ENCODE results near the gene SETD1A. TPM values are rescaled to one million over a fixed set of nuclear protein-coding genes. Genes with fewer than 3 reads are reported as not detected.
"Not testable (repeated sequence)": the region's sequence is repeated elsewhere in the genome, so short reads cannot be mapped to it uniquely, and the experiment has no call there.

Gene SETD1A
- total RNA-seq, 8 experiments from 2014 or later, result 3.5 to 17.0 (median 6.6) TPM

DNA sequence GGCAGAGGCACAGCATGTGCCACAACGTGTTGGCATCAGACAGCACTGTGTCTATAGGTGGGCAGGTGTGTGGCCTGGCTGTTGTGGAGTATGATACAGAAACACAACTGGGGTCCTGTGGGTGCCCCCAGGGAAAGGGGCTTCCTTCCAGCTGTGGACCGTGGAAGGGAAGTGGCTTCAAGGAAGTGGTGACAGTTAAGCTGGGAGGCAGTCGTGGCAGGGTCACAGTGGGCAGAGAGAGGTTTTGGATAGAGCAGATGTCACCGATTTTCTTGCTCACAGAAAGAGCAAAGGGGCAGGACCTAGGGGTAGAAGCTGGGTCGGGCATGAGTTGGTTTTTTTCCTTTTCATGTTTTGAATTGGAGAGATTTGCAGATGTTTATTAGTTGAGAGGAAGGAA is 19.9 kb upstream of the SETD1A start:
- Histone ChIP-seq H3K4me1 (replicated peaks in 1 of 2) (peaks cover 0 to 2% of the 10 kb centered on the region in 2 donors), H3K27ac (no peak overlapping the region), H3K4me3 (no peak overlapping the region)
- 41 to 100% (median 84%) methylated on average over 1 to 5 of the region's 5 CpGs; no CpG with 5 or more reads in 3 of the 10 experiments for WGBS, 10 experiments
- ATAC-seq (replicated peaks in 6 of 8), result no peak
- in situ Hi-C loops (cut with MboI; ENCODE audit: low pct_unique_long_range_greater_than_20kb in 2 of 9, low sequenced_read_pairs in 9 of 9, unreplicated experiment in 9 of 9), result no loop called here

DNA sequence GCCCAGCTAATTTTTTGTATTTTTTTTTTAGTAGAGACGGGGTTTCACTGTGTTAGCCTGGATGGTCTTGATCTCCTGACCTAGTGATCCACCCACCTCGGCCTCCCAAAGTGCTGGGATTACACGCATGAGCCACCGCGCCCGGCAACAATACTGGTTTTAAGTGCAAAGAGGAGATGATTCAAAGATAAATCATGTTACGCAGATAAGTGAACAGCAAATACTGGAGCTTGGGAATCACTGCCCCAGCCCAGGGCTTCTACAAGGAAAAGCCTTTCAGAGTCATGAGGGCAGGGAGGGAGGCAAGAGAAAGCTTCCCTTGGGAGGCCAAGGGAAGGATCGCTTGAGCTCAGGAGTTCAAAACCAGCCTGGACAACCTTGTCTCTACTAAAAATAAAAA is 18.0 kb upstream of the SETD1A start:
- H3K27ac ChIP-seq; ATAC-seq (replicated peaks in 6 of 8); in situ Hi-C loops (cut with MboI; ENCODE audit: low pct_unique_long_range_greater_than_20kb in 2 of 9, low sequenced_read_pairs in 9 of 9, unreplicated experiment in 9 of 9); H3K4me3 ChIP-seq; H3K4me1 ChIP-seq (replicated peaks in 1 of 2): not testable (repeated sequence)
- WGBS, 10 experiments, result 89 to 100% (median 99%) methylated on average over 1 to 8 of the region's 8 CpGs; no CpG with 5 or more reads in 4 of the 10 experiments

DNA sequence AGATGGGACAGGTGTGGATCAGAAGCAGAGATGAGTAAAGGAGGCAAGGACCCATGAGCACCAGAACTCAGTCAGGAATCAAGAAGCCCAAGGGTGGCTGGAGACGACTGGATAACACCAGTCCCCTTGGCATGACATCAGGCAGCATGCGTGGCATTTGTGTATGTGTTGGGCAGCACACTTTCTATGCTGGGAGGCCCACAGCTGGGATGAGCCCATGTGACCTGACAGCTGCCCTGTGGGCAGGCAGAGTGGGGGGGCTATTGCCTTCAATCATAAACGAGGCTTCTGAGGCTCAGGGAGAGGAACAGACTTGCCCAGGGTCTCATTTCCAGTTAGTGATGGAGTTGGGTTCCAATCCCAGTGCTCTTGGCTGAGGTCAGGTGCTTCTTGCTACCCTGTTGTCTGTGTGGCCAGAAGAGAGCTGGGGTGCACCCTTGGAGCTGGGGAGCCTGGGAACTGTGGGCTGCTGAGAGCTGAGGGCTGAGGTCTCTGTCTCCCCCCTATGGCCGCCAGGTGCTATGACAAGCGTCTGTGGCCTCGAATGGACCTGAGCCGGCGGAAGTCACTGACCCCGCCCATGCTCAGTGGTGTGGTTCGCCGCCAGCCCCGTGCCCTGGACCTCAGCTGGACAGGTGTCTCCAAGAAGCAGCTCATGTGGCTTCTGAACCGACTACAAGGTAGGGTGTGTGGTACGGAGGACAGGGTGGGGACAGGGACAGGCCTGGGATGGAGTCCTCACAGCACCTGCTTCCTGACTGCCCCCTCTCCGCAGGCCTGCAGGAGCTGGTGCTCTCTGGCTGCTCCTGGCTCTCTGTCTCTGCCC is 15.7 kb upstream of the SETD1A start:
- in situ Hi-C loops (cut with MboI; ENCODE audit: low pct_unique_long_range_greater_than_20kb in 2 of 9, low sequenced_read_pairs in 9 of 9, unreplicated experiment in 9 of 9), result no loop called here
- peak; percentile 72 to 99 (median 78) for ATAC-seq (replicated peaks in 6 of 8)
- 30 to 75% (median 48%) methylated on average over 1 to 10 of the region's 15 CpGs; no CpG with 5 or more reads in 6 of the 10 experiments for WGBS, 10 experiments
- Histone ChIP-seq H3K4me1 (replicated peaks in 1 of 2) (peaks cover 0 to under 1% of the 10 kb centered on the region in 2 donors), H3K27ac (no peak overlapping the region), H3K4me3 (no peak overlapping the region)

- Histone ChIP-seq H3K4me3 (no peak overlapping the region), H3K27ac (no peak overlapping the region), H3K4me1 (replicated peaks in 1 of 2) (peaks cover 2 to 6% of the 10 kb centered on the region in 2 donors)
- ATAC-seq (replicated peaks in 6 of 8), result no peak
- in situ Hi-C loops (cut with MboI; ENCODE audit: low pct_unique_long_range_greater_than_20kb in 2 of 9, low sequenced_read_pairs in 9 of 9, unreplicated experiment in 9 of 9), result no loop called here
- 67 to 70% methylated on average over 2 to 3 of the region's 4 CpGs; no CpG with 5 or more reads in 8 of the 10 experiments for WGBS, 10 experiments
Observed at GRCh38 chr16:30942426-30942806, 15.1 kb upstream of the SETD1A start.

DNA sequence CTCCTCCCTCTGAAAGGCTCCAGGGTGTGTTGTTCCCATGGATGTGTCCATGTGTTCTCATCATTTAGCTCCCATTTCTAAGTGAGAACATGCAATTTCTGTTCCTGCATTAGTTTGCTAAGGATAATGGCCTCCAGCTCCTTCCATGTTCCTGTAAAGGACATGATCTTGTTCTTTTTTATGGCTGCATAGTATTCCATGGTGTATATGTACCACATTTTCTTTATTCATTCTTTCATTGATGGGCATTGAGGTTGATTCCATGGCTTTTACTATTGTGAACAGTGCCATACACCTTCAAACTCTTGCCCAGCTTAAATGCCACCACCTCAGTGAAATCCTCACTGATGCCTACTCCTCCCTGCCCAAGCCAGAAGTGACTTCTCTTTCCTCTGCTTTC is 13.2 kb upstream of the SETD1A start:
- in situ Hi-C loops (cut with MboI; ENCODE audit: low pct_unique_long_range_greater_than_20kb in 2 of 9, low sequenced_read_pairs in 9 of 9, unreplicated experiment in 9 of 9), result no loop called here
- Histone ChIP-seq H3K4me1 (replicated peaks in 1 of 2) (peaks cover 4 to 6% of the 10 kb centered on the region in 2 donors), H3K27ac (no peak overlapping the region), H3K4me3 (no peak overlapping the region)
- ATAC-seq (replicated peaks in 6 of 8), result no peak

DNA sequence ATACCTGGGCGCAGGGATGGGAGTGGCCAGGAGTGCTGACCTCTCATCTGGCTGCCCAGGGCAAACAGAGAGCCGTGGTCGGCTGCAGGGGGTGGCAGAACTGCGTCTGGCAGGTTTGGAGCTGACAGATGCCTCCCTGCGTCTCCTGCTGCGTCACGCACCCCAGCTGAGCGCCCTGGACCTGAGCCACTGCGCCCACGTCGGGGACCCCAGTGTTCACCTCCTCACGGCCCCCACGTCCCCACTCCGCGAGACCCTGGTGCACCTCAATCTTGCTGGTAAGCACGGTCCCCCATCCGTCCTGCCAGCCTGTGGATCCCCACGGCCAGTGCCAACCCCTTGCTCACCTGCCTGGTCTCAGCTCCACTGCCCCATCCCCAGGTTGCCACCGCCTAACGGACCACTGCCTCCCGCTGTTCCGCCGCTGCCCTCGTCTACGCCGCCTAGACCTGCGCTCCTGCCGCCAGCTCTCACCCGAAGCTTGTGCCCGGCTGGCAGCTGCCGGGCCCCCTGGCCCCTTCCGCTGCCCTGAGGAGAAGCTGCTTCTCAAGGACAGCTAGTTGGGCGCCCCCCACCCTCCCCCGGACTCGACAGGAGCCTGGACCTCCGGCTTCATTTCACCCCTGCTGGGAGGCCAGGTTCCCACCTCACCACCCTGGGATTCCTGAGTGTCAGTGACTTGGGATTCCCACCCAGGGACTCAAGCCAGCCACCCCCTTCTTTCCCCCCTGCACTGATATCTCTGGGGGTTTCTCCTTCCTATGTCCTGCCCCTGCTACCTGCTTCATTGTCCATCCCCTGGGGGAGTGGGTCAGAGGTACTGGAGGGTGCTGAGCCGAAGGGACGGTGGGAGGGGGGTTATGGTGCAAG is 10.6 kb upstream of the SETD1A start:
- H3K4me1 ChIP-seq (replicated peaks in 1 of 2), result peaks cover 12 to 17% of the 10 kb centered on the region in 2 donors
- in situ Hi-C loops (cut with MboI; ENCODE audit: low pct_unique_long_range_greater_than_20kb in 2 of 9, low sequenced_read_pairs in 9 of 9, unreplicated experiment in 9 of 9), result no loop called here
- peak overlapping the region; percentile 82 to 91 for H3K27ac ChIP-seq
- 70 to 100% (median 83%) methylated on average over 1 to 8 of the region's 38 CpGs; no CpG with 5 or more reads in 3 of the 10 experiments for WGBS, 10 experiments
- no peak for ATAC-seq (replicated peaks in 6 of 8)
- H3K4me3 ChIP-seq, result no peak overlapping the region

GRCh38 chr16:30947541-30947858 is 10.1 kb upstream of the SETD1A start:
- Histone ChIP-seq H3K4me3 (peak overlapping the region; percentile 51 to 95 (median 75)), H3K27ac (peak overlapping the region; percentile 82 to 91), H3K4me1 (replicated peaks in 1 of 2) (peaks cover 12 to 17% of the 10 kb centered on the region in 2 donors)
- no peak for ATAC-seq (replicated peaks in 6 of 8)
- in situ Hi-C loops (cut with MboI; ENCODE audit: low pct_unique_long_range_greater_than_20kb in 2 of 9, low sequenced_read_pairs in 9 of 9, unreplicated experiment in 9 of 9), result no loop called here
- no CpG with 5 or more reads among the region's 3 CpGs for WGBS, 10 experiments

- in situ Hi-C loops (cut with MboI; ENCODE audit: low pct_unique_long_range_greater_than_20kb in 2 of 9, low sequenced_read_pairs in 9 of 9, unreplicated experiment in 9 of 9), result no loop called here
- peak; percentile 39 to 87 (median 85) for ATAC-seq (replicated peaks in 6 of 8)
- Histone ChIP-seq H3K4me3 (peak overlapping the region; percentile 51 to 95 (median 75)), H3K4me1 (replicated peaks in 1 of 2) (peaks cover 12 to 17% of the 10 kb centered on the region in 2 donors), H3K27ac (peak overlapping the region; percentile 82 to 91)
- 0 to 8% (median 0%) methylated on average over 2 to 7 of the region's 44 CpGs; no CpG with 5 or more reads in 7 of the 10 experiments for WGBS, 10 experiments
Observed at GRCh38 chr16:30947859-30948666, 9.5 kb upstream of the SETD1A start.

DNA sequence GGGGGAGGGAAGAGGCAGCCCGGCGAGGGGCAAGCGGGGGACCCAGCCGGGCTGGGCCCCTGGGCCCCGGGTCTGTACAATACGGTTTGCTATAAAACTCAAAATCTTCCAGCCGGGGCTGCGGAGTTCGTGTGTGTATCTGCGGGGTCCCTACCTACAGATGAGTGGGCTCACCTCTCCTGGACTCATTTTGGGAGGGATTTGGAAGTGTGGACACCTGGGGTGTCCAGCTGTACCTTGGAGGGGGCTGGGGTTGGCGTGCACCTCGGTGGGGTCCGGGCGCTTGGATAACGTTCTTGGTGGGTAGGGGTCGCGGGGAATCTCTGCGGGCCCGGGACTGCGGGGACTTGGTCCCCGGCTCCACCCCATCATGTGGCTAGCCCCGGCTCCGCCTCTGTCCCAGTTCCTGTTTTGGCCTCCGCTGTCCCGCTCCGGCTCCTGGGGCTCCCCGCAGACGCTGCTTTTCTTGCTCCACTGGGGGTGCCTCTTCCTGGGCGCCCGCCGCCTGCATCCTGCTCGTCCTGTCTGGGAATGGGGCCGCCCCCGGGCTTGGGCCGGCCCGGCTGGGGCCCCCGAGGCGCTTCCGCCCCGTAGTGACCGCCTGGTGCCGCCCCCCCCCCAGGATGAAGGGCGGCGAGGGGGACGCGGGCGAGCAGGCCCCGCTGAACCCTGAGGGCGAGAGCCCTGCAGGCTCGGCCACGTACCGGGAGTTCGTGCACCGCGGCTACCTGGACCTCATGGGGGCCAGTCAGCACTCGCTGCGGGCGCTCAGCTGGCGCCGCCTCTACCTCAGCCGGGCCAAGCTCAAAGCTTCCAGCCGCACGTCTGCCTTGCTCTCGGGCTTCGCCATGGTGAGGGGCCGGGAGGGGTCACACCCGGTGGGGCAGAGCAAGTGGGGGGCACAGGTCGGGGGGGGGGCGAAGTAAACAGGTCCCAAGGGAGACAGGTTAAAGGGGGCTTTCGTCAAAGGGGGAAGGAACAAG is 8.6 kb upstream of the SETD1A start, which contains the start of gene ORAI3:
Gene ORAI3 (plus strand): TSS at position 402 of the 983 bp plus-strand sequence. CDS start 222 bp downstream, at position 624.
- H3K4me1 ChIP-seq (replicated peaks in 1 of 2), result peaks cover 12 to 22% of the 10 kb centered on the region in 2 donors

GRCh38 chr16:30949650-30950515 is 7.7 kb upstream of the SETD1A start:
- in situ Hi-C loops (cut with MboI; ENCODE audit: low pct_unique_long_range_greater_than_20kb in 2 of 9, low sequenced_read_pairs in 9 of 9, unreplicated experiment in 9 of 9), result loop anchor here in 2 of 9 experiments (25.0 kb wide), 2 partner anchors 512 to 912 kb away; partner anchors contain the start of genes ARMC5 (in 2 of the 2), TGFB1I1 (in 2 of the 2) and ZNF267 (in 1 of the 2)
- peak in 4 of 8 experiments; percentile 0 to 60 (median 58) for ATAC-seq (replicated peaks in 6 of 8)
- peak overlapping the region; percentile 51 to 95 (median 75) for H3K4me3 ChIP-seq
- peaks cover 12 to 23% of the 10 kb centered on the region in 2 donors for H3K4me1 ChIP-seq (replicated peaks in 1 of 2)
- H3K27ac ChIP-seq, result peak overlapping the region in 1 of 2 donors; percentile 82
- 0 to 100% (median 14%) methylated on average over 1 to 7 of the region's 21 CpGs; no CpG with 5 or more reads in 6 of the 10 experiments for WGBS, 10 experiments

More for the DNA sequence above, 8.6 kb upstream of the SETD1A start, which contains the start of gene ORAI3:
- peak within 1 kb of the TSS; percentile 51 to 95 (median 75) for H3K4me3 ChIP-seq
- peak; percentile 18 to 52 (median 31) for ATAC-seq (replicated peaks in 6 of 8)
- in situ Hi-C loops (cut with MboI; ENCODE audit: low pct_unique_long_range_greater_than_20kb in 2 of 9, low sequenced_read_pairs in 9 of 9, unreplicated experiment in 9 of 9), result no loop called here
- WGBS, 10 experiments, result 0% methylated on average over 5 of the region's 70 CpGs; no CpG with 5 or more reads in 9 of the 10 experiments
- peak within 1 kb of the TSS; percentile 82 to 91 for H3K27ac ChIP-seq
